ENCODE measurements around the gene TMEM89. TPM values are rescaled to one million over a fixed set of nuclear protein-coding genes. Genes with fewer than 3 reads are reported as not detected.

TMEM89 gene
- total RNA-seq, 1 experiment from 2014 or later: not detected

DNA sequence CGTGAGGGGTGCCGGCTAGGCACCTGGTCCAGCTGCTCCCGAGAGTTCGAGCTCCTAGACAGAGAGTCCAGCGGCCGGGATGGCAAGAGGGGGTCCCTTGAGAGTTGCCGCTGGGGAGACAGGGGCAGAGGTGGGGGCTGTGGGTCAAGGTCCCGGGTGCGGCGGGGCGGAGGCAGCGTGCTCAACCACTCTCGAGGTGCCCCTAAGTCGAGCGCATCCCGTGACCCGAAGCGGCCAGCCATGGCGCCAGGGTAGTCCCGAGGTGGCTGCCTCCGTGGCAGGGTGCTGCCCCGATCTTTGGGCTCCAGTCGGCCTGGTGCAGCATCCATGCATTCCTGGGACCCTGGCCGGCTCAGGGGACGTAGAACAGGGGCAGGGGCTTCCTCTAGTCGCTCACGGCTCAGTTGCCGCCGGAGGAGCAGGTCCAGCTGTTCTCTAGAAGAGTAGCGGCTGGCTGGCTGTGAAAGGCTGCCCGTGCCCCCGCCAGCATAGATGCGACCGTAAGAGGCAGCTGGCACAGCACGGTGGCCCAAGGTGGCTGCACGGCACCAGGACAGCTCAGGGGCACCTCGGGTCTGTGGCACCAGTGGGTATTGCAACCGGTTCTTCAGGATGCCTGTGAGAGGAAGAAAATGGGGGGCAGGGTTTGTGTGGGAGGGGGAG lies 18.5 kb upstream of the TMEM89 start:
- H3K27me3 Mint-ChIP-seq (ENCODE audit: unreplicated experiment): no peaks in the 10 kb centered on the region
- CTCF ChIA-PET: no interaction called here
- intact Hi-C loops (cut with micrococcal nuclease; ENCODE audit: unreplicated experiment): no loop called here
- no peaks in the 10 kb centered on the region for H3K9me3 Mint-ChIP-seq (ENCODE audit: low read depth, unreplicated experiment)
- no peak for DNase-seq
- no peaks in the 10 kb centered on the region for H3K4me1 Mint-ChIP-seq (ENCODE audit: low read depth, unreplicated experiment)
- H3K36me3 Mint-ChIP-seq (ENCODE audit: insufficient read depth, unreplicated experiment): peaks cover 42% of the 10 kb centered on the region
- H3K4me3 Mint-ChIP-seq (ENCODE audit: low read depth, unreplicated experiment): no peak overlapping the region
- TF ChIP-seq, protein P1, sequence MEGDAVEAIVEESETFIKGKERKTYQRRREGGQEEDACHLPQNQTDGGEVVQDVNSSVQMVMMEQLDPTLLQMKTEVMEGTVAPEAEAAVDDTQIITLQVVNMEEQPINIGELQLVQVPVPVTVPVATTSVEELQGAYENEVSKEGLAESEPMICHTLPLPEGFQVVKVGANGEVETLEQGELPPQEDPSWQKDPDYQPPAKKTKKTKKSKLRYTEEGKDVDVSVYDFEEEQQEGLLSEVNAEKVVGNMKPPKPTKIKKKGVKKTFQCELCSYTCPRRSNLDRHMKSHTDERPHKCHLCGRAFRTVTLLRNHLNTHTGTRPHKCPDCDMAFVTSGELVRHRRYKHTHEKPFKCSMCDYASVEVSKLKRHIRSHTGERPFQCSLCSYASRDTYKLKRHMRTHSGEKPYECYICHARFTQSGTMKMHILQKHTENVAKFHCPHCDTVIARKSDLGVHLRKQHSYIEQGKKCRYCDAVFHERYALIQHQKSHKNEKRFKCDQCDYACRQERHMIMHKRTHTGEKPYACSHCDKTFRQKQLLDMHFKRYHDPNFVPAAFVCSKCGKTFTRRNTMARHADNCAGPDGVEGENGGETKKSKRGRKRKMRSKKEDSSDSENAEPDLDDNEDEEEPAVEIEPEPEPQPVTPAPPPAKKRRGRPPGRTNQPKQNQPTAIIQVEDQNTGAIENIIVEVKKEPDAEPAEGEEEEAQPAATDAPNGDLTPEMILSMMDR (IDR thresholded peaks at IDR 0.05; ENCODE audit: unreplicated experiment): no peak
- BruUV-seq (replicated peaks): no TSS peak
- no peak overlapping the region for H3K27ac Mint-ChIP-seq (ENCODE audit: unreplicated experiment)

DNA sequence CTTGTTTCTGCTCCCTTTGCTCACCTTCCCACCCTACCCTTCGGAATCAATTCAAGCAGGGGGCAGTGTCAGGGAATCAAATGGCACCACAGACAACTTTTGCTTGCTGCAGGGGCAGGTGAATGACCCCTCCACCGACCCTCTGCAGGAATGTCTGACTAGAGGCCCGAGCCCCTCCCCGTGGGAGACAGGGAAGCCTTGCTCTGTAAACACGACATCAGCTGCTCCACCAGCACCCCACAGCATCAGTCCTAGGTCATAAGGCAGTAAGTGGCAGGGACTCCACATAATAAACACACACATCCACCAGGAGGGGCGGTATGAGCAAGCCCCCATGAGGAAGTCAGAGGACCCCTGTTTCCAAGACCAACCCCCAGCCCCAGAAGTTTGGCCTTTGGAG lies 15.7 kb upstream of the TMEM89 start:
- BruUV-seq (replicated peaks): no TSS peak
- H3K4me1 Mint-ChIP-seq (ENCODE audit: low read depth, unreplicated experiment): no peaks in the 10 kb centered on the region
- intact Hi-C loops (cut with micrococcal nuclease; ENCODE audit: unreplicated experiment): no loop called here
- no peak overlapping the region for H3K27ac Mint-ChIP-seq (ENCODE audit: unreplicated experiment)
- TF ChIP-seq, protein P1 (IDR thresholded peaks at IDR 0.05; ENCODE audit: unreplicated experiment): no peak
- CTCF ChIA-PET: no interaction called here
- no peak for DNase-seq
- H3K9me3 Mint-ChIP-seq (ENCODE audit: low read depth, unreplicated experiment): no peaks in the 10 kb centered on the region
- H3K27me3 Mint-ChIP-seq (ENCODE audit: unreplicated experiment): no peaks in the 10 kb centered on the region
- no peak overlapping the region for H3K4me3 Mint-ChIP-seq (ENCODE audit: low read depth, unreplicated experiment)
- H3K36me3 Mint-ChIP-seq (ENCODE audit: insufficient read depth, unreplicated experiment): peaks cover 45% of the 10 kb centered on the region

DNA sequence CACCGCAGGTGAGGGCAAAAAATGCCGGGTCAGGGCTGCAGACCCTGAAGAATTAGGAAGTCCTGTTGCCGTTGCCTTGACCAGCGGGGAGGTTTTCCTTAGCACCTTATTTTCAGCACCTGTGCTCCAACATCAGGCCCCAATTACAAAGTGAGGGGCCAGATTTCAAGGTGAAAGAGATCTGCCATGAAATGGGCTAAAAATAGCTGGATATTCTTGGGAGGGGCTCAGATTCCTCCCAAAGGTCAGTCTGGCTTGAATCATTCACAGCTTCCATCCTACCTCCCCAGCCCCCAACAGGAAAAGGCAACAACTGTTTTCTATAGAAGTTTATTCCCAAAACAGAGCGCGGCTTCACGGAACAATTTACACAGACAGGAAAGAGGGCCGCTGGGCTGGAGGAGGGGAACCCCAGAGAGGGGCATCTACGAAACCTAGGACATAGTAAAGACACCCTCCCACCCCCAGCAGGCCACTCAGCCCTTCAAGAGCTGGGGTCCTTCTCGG lies 14.6 kb upstream of the TMEM89 start:
- Mint-ChIP-seq H3K27me3 (ENCODE audit: unreplicated experiment) (no peaks in the 10 kb centered on the region), H3K36me3 (ENCODE audit: insufficient read depth, unreplicated experiment) (peaks cover 40% of the 10 kb centered on the region), H3K9me3 (ENCODE audit: low read depth, unreplicated experiment) (no peaks in the 10 kb centered on the region), H3K4me1 (ENCODE audit: low read depth, unreplicated experiment) (no peaks in the 10 kb centered on the region), H3K4me3 (ENCODE audit: low read depth, unreplicated experiment) (peak overlapping the region; percentile 72), H3K27ac (ENCODE audit: unreplicated experiment) (no peak overlapping the region)
- no TSS peak for BruUV-seq (replicated peaks)
- TF ChIP-seq, protein P1 (IDR thresholded peaks at IDR 0.05; ENCODE audit: unreplicated experiment): no peak
- intact Hi-C loops (cut with micrococcal nuclease; ENCODE audit: unreplicated experiment): no loop called here
- DNase-seq: no peak
- CTCF ChIA-PET: interaction anchor here (1.3 to 1.9 kb wide), 3 partner anchors 50 to 163 kb away, joined by 4 to 7 read pairs (median 4); no protein-coding TSS in a partner anchor

DNA sequence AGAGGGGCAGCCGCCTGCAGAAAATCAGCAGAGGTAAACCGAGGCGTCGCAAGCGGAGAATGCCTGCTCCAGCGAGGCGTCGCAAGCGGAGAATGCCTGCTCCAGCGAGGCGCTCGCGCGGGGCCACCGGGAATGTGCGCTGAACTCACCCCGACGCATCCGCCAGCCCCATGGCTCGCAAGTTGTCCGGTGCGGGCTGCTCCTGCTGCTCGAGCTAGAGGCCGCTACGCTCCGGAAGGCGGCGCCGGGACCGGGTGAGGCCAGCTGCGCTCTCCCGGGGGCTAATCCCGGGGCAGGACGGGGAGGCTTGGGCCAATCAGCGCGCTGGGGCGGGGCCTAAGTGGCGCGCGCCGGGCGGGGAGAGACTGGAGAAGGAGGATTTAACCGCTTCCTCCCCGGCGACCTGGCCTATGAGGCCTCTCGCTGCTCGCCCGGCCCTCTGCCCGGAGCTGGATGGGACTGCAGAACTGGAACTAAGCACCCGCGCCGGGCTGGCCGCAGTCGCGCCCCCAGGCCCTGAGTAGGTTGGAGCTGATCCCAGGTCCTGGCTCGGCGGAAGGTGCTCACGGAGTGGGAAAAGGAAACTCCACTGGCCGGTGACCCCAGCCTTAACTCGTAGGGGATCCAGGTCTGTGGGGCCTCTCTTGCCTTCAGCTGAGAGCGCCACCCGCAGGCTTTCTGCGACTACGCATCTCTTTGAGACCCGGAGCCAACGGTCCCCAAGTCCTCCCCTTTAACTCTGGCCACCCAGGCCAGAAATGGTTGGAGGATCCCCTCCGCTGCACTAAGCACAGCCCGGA lies 13.9 kb upstream of the TMEM89 start, which contains the start of gene SLC26A6:
SLC26A6 (minus strand) TSS at position 240 of the 800 bp plus-strand sequence; CDS start at position 172, 68 bp downstream.
- no peak within 1 kb of the TSS for H3K27ac Mint-ChIP-seq (ENCODE audit: unreplicated experiment)
- intact Hi-C loops (cut with micrococcal nuclease; ENCODE audit: unreplicated experiment): loop anchor here (1.0 kb wide), 1 partner anchor 28 kb away; no protein-coding TSS in a partner anchor
- BruUV-seq (replicated peaks): no TSS peak

More for the DNA sequence above, 13.9 kb upstream of the TMEM89 start, which contains the start of gene SLC26A6:
- H3K4me1 Mint-ChIP-seq (ENCODE audit: low read depth, unreplicated experiment): no peaks in the 10 kb centered on the region
- TF ChIP-seq, protein P1 (IDR thresholded peaks at IDR 0.05; ENCODE audit: unreplicated experiment): no peak
- CTCF ChIA-PET: interaction anchor here (0.7 to 1.9 kb wide), 6 partner anchors 11 to 162 kb away, joined by 3 to 7 read pairs (median 4); partner anchors contain the start of genes CELSR3 and UQCRC1
- DNase-seq: peak; percentile 97
- peak within 1 kb of the TSS; percentile 72 for H3K4me3 Mint-ChIP-seq (ENCODE audit: low read depth, unreplicated experiment)
- H3K27me3 Mint-ChIP-seq (ENCODE audit: unreplicated experiment): no peaks in the 10 kb centered on the region
- peaks cover 40% of the 10 kb centered on the region for H3K36me3 Mint-ChIP-seq (ENCODE audit: insufficient read depth, unreplicated experiment)
- no peaks in the 10 kb centered on the region for H3K9me3 Mint-ChIP-seq (ENCODE audit: low read depth, unreplicated experiment)

Data from Calu3 (cell line).